GM10266 (cell line): ENCODE data around the gene EME2.

Source experiments
- DNase-seq: peaks from one replicate; pipeline ENCODE4 v3.0.0; 2012; ENCODE audit errors: extremely low spot score
- TF ChIP-seq, protein P1 (sequence below): IDR thresholded peaks from 2 replicates; pipeline ENCODE4 v1.5.1; 2012; ENCODE audit warnings: mild to moderate bottlenecking, low read depth; ENCODE audit not compliant: control insufficient read depth, insufficient read depth; ENCODE audit errors: missing control alignments

Gene EME2

DNA sequence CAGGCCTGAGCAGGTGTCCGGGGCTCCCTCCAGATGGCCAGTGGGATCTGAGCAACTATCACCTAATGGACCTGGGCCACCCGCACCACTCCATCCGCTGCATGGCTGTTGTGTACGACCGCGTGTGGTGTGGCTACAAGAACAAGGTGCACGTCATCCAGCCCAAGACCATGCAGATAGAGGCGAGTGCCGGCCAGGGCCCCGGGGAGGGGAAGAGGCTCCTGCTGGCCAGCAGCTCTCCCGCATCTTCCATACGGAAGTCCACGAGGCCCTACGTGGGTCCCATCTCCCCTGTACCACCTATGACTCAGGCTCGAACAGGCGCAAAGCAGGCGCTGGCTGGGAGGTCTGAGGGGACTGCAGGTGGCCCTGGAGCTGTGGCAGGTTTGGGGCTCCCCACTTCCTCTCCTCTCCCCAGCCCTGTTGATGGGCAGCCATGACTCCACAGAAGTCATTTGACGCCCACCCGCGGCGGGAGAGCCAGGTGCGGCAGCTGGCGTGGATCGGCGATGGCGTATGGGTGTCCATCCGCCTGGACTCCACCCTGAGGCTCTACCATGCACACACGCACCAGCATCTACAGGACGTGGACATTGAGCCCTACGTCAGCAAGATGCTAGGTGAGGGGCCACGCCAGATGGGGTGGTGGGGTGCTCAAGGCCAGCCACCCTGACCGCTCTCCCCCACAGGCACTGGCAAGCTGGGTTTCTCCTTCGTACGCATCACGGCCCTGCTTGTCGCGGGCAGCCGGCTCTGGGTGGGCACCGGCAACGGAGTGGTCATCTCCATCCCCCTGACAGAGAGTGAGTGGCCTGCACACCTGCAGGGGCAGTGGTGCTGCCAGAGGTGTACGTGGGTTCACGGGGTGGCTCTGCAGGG lies 5.3 kb upstream of the EME2 start:
- DNase-seq: no peak
- TF ChIP-seq, protein P1, sequence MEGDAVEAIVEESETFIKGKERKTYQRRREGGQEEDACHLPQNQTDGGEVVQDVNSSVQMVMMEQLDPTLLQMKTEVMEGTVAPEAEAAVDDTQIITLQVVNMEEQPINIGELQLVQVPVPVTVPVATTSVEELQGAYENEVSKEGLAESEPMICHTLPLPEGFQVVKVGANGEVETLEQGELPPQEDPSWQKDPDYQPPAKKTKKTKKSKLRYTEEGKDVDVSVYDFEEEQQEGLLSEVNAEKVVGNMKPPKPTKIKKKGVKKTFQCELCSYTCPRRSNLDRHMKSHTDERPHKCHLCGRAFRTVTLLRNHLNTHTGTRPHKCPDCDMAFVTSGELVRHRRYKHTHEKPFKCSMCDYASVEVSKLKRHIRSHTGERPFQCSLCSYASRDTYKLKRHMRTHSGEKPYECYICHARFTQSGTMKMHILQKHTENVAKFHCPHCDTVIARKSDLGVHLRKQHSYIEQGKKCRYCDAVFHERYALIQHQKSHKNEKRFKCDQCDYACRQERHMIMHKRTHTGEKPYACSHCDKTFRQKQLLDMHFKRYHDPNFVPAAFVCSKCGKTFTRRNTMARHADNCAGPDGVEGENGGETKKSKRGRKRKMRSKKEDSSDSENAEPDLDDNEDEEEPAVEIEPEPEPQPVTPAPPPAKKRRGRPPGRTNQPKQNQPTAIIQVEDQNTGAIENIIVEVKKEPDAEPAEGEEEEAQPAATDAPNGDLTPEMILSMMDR: no peak

DNA sequence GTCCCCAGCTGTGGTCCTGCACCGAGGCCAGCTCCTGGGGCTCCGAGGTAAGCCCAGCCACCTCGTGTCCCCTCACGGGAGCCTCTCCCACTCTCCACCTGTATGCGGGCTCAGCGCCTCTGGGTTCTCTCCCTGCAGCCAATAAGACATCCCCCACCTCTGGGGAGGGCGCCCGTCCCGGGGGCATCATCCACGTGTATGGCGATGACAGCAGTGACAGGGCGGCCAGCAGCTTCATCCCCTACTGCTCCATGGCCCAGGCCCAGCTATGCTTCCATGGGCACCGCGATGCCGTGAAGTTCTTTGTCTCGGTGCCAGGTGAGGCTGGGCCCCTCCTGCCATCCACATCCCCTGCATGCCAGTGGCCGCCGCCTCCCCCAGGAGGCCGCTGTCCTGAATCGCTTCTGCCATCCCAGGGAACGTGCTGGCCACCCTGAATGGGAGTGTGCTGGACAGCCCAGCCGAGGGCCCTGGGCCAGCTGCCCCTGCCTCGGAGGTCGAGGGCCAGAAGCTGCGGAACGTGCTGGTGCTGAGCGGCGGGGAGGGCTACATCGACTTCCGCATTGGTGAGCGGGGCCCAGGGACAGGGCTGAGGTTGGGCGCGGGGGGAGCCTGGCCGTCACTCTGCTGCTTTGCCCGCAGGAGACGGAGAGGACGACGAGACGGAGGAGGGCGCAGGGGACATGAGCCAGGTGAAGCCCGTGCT lies 4.4 kb upstream of the EME2 start:
- TF ChIP-seq, protein P1: no peak
- DNase-seq: no peak

DNA sequence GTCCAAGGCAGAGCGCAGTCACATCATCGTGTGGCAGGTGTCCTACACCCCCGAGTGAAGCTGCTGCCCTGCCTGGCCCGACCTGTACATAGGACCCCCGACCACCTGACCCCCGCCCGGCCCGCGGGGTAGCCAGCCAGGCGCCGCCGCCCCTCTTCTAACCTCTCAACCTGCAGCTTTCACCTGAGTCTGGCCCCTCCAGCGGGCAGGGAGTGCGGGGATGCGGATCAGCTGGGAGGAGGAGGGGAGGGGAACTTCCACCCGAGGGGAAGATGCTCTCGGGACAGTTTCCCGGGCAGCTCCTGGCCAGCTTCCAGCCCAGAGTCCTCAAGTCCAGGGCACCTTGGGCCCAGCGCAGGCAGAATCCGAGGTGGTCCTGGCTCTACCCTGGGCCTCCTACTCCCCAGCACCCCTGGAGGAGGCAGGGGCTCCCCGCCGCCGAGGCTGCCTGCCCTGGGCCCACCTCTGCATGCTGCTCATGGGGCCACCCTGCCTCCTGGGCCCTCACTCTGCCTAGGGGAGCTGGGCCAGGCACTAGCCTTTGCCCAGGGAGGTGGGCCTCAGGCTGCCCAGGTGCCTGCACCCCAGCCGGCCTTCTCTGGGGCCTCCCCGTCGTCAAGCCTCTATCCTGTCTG lies 3.7 kb upstream of the EME2 start:
- no peak for DNase-seq

DNA sequence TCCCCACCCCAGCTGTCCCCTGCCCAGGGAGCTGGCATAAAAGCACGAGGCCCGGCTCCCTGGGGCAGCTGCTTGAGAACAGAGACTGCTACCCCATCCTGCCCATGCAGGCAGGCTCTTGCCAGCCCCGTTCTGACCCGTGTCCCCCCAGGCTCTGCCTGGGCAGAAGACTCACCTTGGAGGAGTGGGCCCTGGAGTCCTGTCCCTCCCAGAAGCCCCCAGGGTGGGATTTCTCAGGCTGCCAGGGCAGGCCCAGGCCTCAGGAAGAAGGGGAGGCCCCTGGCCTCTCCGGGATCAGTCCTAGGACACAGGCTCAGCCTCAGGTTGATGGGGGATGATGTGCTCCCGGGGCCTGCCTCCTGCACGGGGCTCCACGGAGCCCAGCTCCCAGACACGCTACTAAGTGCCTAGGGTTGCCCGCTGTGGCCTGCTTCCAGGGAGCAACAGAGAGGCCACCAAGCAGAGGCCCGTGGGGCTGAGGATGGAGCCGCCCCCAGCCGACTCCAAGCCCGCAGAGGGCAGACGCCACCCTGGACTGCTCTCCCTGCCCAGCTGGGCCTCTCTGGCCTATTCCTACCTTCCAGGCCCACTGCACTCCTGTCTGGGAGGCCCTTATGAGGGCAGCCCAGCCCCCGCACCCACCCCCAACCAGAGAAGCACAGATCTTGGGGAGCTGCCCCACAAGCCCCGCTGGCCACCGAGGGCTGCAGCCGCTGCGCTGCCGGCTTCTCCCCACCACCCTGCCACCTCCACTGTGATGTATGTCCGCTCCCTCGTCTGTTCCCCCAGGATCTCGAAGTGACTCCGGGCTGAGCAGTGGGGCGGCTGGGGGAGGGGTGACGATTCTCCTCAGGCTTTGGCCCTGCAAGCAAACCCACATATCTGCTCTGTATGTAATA lies 3.0 kb upstream of the EME2 start:
- no peak for DNase-seq
- TF ChIP-seq, protein P1: no peak

More for the DNA sequence above, 3.7 kb upstream of the EME2 start:
- TF ChIP-seq, protein P1: no peak

DNA sequence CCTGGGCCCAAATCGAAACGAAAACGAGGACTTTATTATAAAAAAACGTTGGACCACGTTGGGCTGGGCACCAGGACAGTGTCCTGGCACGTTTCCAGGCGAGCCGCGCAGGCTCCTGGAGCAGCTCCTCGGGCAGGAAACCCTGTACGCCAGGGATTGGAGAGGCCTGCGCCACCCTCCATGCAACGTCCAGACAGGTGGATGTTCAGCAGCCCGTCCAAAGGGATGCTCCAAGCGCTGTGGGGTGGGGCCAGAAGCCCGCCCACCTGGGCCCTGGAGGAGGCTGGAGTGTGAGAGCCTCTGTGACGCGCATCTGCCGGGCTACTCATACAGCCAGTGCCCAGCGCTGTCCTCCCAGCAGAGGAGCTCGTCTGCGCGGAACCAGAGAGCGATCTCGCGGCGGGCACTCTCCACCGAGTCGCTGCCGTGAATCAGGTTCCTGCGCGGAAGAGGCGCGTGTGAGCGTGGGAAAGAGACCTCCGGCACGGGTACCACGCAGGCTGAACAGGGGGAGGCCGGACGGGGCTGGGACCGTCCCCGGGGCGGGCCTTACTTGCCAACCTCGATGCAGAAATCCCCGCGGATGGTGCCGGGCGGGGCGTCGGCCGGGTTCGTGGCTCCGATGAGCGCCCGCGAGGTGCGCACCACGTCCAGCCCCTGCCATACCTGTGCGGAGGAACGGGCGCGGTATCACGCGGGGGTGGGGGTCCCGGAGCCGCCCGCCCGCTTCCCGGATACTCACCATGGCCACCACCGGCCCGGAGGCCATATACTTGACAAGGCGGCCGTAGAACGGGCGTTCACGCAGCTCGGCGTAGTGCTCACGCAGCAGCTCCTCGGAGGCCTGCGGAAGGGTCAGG lies 2.1 kb upstream of the EME2 start:
- TF ChIP-seq, protein P1: no peak
- DNase-seq: peak; percentile 86
